ENCODE measurements around the gene CD38.

DNA sequence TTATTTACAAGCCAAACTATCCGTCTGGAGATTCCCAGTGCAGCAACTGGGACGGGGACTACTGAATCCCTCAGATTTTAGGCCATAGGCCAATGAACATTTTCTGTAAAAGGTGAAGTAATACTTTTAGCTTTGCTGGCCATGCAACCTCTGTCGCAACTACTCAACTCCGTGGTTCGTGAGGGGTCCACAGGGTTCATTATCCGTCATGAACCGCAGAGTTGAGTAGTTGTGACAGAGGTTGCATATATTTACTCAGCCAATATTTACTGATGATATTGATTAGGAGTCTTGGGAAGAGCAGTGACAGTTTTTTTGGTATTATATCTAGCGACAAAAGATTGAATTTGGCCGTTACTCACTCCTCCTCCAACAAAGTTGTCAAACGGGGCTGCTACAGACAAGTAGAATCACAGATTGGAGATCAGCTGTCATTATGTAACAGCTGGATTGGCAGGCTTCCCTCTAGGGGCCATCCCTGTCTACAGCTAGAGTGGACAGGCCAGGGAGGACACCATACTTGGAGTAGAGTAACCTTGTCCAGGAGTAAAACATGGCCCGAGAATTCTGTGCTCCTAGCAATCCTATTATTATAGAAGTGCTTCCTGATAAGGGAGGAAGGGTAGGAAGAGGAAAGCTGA, 37.2 kb upstream of the CD38 start:
- TF ChIP-seq EZH2 (IDR thresholded peaks at IDR 0.05; ENCODE audit: low read length, unreplicated experiment) = no peak
- TF ChIP-seq, protein P1, sequence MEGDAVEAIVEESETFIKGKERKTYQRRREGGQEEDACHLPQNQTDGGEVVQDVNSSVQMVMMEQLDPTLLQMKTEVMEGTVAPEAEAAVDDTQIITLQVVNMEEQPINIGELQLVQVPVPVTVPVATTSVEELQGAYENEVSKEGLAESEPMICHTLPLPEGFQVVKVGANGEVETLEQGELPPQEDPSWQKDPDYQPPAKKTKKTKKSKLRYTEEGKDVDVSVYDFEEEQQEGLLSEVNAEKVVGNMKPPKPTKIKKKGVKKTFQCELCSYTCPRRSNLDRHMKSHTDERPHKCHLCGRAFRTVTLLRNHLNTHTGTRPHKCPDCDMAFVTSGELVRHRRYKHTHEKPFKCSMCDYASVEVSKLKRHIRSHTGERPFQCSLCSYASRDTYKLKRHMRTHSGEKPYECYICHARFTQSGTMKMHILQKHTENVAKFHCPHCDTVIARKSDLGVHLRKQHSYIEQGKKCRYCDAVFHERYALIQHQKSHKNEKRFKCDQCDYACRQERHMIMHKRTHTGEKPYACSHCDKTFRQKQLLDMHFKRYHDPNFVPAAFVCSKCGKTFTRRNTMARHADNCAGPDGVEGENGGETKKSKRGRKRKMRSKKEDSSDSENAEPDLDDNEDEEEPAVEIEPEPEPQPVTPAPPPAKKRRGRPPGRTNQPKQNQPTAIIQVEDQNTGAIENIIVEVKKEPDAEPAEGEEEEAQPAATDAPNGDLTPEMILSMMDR (conservative IDR thresholded peaks at IDR 0.05; ENCODE audit: low read depth, low read length) = no peak
